Esophagus (tissue), 2 donors: Measurements from ENCODE around the gene ABCC1. TPM values are rescaled to one million over a fixed set of nuclear protein-coding genes. Genes with fewer than 3 reads are reported as not detected.
A peak's percentile ranks its signal among the peaks of the same experiment; 100 is the strongest.

ENCODE experiments used
- H3K27ac ChIP-seq, 2 donors: one replicate each; pipeline ENCODE4 v1.5.1; 2013; ENCODE audit warnings: low read depth in 2 of 2, mild to moderate bottlenecking in 2 of 2, inconsistent platforms in 1 of 2, low read length in 1 of 2, moderate library complexity in 1 of 2
- H3K27me3 ChIP-seq, 2 donors: one replicate each; pipeline ENCODE4 v1.6.1; 2013; ENCODE audit warnings: low read length in 2 of 2, control low read depth in 1 of 2, mild to moderate bottlenecking in 1 of 2; ENCODE audit not compliant: insufficient read depth in 2 of 2, control insufficient read depth in 1 of 2
- H3K36me3 ChIP-seq, 2 donors: one replicate each; pipeline ENCODE4 v1.6.1; 2013; ENCODE audit warnings: low read length in 1 of 2; ENCODE audit not compliant: control insufficient read depth in 2 of 2, insufficient read depth in 2 of 2
- H3K4me1 ChIP-seq, 2 donors: one replicate each; pipeline ENCODE4 v1.6.1; 2013; ENCODE audit warnings: low read length in 1 of 2; ENCODE audit not compliant: control insufficient read depth in 2 of 2, insufficient read depth in 2 of 2
- H3K4me3 ChIP-seq, 2 donors: one replicate each; pipeline ENCODE4 v1.5.1; 2013; ENCODE audit warnings: low read length in 2 of 2, mild to moderate bottlenecking in 2 of 2, low read depth in 1 of 2, moderate library complexity in 1 of 2
- H3K9me3 ChIP-seq, 2 donors: one replicate each; pipeline ENCODE4 v1.6.1; 2013; ENCODE audit warnings: mild to moderate bottlenecking in 2 of 2, low read depth in 1 of 2, low read length in 1 of 2, moderate library complexity in 1 of 2; ENCODE audit not compliant: control insufficient read depth in 2 of 2, insufficient read depth in 1 of 2
- WGBS, 2 donors: extraction: QIAGEN DNeasy Blood & Tissue Kit; methylation state at CpG; one replicate each; pipeline ENCODE4 v1.1.7; 2013; 5-methylcytosine and 5-hydroxymethylcytosine counted together
- polyA plus RNA-seq, 2 donors: library from polyadenylated mRNA; stranded (reverse); fragments of 200-250 nt; gene quantifications; one replicate each; pipeline ENCODE4 v1.2.3, GENCODE V29; 2013
- donor health status: healthy with polysubstance abuse.
- donor health status: Bipolar disorder and iron deficiency.

Gene ABCC1
- polyA plus RNA-seq, 2 donors: 14.8 to 21.8 TPM

DNA sequence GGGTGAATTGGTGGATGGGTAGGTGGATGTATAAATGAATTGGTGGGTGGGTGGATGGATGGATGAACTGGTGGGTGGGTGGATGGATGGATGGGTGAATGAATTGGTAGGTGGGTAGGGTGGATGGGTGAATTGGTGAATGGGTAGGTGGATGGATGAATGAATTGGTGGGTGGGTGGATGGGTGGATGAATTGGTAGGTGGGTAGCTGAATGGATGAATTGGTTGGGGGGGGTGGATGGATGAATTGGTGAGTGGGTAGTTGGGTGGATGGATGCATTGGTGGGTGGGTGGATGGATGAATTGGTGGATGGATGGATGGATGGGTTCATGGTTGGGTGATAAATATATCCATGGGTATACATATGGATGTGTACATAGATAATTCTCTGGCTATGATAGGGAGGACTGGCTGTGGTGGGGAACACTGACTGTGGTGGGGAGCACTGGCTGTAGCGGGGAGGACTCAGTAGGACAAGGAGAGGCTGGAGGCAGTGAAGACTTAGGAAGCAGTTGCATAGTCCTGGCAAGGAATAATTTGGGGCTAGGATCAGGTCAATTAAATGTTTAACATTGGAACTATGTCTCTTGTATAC is 54.4 kb downstream of the ABCC1 start:
- 0 to 44% methylated on average over 1 of the region's 1 CpG for WGBS, 2 donors
- no peaks in the 10 kb centered on the region for H3K4me1 ChIP-seq
- no peak overlapping the region for H3K27ac ChIP-seq

DNA sequence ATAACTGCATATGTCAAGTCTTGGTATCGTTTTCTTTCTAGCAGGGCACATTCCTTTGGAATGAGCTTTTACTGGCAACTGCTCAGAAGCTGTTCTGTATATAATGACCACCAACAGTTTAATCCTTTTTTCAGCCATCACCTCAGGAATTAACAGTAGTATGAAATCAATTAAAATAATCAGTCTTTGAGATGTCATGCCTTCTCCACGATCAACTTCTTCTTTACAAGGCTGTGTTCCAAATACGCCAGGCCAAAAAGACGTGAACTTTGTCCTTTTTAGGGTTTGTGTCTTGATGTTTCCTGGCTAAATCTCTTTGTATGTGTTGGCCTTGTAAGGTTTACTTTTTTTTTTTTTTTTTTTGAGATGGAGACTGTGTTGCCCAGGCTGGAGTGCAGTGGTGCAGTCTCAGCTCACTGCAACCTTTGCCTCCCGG is 54.9 kb downstream of the ABCC1 start:
- no peak overlapping the region for H3K27ac ChIP-seq
- H3K4me1 ChIP-seq: no peaks in the 10 kb centered on the region
- H3K4me3 ChIP-seq: no peak overlapping the region
- H3K36me3 ChIP-seq: peaks cover under 1 to 2% of the 10 kb centered on the region in 2 donors
- 50 to 55% methylated on average over 5 of the region's 5 CpGs for WGBS, 2 donors
- H3K9me3 ChIP-seq: no peaks in the 10 kb centered on the region
- H3K27me3 ChIP-seq: no peaks in the 10 kb centered on the region

More for the DNA sequence above, 54.4 kb downstream of the ABCC1 start:
- no peaks in the 10 kb centered on the region for H3K36me3 ChIP-seq
- H3K9me3 ChIP-seq: no peaks in the 10 kb centered on the region
- H3K27me3 ChIP-seq: no peaks in the 10 kb centered on the region
- H3K4me3 ChIP-seq: no peak overlapping the region

DNA sequence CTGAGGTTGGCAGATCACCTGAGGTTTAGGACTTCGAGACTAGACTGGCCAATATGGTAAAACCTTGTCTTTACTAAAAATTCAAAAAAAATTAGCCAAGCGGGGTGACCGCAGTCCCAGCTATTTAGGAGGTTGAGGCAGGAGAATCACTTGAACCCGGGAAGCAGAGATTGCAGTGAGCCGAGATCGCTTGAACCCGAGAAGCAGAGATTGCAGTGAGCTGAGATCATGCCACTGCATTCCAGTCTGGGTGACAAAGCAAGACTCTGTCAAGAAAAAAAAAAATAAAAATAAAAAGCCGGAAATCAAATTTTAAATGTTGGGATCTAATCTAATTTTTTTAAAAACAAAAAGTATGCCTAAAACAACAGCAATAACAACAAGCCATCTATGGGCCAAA is 56.3 kb downstream of the ABCC1 start:
- WGBS, 2 donors: 78% methylated on average over 8 of the region's 8 CpGs
- Histone ChIP-seq H3K4me3 (no peak overlapping the region), H3K9me3 (no peaks in the 10 kb centered on the region), H3K4me1 (no peaks in the 10 kb centered on the region), H3K27ac (no peak overlapping the region), H3K36me3 (peaks cover 3 to 9% of the 10 kb centered on the region in 2 donors), H3K27me3 (no peaks in the 10 kb centered on the region)

DNA sequence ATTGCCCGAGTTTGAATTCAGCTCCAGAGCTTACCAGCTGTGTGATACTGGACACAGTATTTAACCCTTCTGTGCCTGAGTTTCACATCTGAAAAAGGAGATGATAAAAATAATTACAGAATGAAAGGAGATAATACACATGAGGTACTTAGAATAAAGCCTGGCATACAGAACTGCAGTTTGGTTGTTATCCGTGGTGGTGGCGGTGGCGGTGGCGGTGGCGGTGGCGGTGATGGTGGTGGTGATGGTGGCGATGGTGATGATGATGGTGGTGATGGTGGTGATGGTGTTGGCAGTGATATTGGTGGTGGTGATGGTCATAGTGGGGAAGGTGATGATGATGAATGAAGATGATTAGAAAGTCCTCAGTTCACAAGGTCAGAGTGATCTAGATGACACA is 57.2 kb downstream of the ABCC1 start:
- H3K9me3 ChIP-seq: no peaks in the 10 kb centered on the region
- H3K36me3 ChIP-seq: peaks cover 3 to 11% of the 10 kb centered on the region in 2 donors
- no peaks in the 10 kb centered on the region for H3K27me3 ChIP-seq
- no peak overlapping the region for H3K27ac ChIP-seq
- H3K4me1 ChIP-seq: no peaks in the 10 kb centered on the region
- H3K4me3 ChIP-seq: no peak overlapping the region
- 81% methylated on average over 8 of the region's 8 CpGs for WGBS, 2 donors

DNA sequence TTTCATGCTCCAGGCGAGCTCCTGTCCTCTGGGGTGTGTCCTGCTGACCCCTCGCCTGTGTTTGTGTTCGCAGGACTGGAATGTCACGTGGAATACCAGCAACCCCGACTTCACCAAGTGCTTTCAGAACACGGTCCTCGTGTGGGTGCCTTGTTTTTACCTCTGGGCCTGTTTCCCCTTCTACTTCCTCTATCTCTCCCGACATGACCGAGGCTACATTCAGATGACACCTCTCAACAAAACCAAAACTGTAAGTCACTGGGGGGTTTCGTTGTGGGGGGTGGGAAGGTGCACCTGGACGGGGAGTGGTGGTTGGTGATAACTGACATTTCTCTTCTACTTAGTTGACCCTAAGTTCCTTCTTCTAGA is 58.3 kb downstream of the ABCC1 start:
- peaks cover 3 to 11% of the 10 kb centered on the region in 2 donors for H3K36me3 ChIP-seq
- 65 to 73% methylated on average over 11 of the region's 11 CpGs for WGBS, 2 donors
- peak overlapping the region in 1 of 2 donors; percentile 24 for H3K27ac ChIP-seq
- no peaks in the 10 kb centered on the region for H3K4me1 ChIP-seq
- H3K4me3 ChIP-seq: no peak overlapping the region
- no peaks in the 10 kb centered on the region for H3K9me3 ChIP-seq
- no peaks in the 10 kb centered on the region for H3K27me3 ChIP-seq

DNA sequence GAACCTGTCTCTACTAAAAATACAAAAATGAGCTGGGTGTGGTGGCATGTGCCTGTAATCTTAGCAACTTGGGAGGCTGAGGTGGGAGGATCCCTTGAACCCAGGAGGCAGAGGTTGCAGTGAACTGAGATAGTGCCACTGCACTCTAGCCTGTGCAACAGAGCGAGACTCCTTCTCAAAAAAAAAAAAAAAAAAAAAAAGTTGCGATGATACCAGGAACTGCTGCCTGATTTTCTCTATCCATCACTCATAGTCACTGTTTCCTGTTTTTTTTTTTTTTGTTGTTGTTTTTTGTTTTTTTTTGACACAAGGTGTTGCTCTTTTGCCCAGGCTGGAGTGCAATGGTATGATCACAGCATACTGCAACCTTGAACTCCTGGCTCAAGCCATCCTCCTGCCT is 59.2 kb downstream of the ABCC1 start:
- no peak overlapping the region for H3K27ac ChIP-seq

DNA sequence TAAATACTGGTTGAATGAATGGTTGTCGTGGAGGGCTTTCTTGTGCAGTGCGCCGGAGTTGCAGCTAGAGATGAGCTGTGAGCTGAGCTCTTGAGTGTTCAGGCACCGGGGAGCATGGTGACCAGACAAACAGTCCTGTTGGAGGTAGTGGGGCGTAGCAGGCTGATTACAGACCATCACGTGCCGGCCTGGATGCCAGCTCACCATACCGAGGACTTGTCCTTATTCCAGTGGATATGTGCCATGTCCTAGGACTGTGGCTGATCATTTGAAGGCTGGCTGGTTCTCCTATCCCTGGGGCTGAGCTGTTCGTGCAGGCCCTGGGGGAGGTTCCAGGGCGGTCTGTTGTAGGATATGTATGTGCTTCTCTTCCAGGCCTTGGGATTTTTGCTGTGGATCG is 60.0 kb downstream of the ABCC1 start:
- Histone ChIP-seq H3K4me3 (no peak overlapping the region), H3K9me3 (no peaks in the 10 kb centered on the region), H3K27ac (peak overlapping the region in 1 of 2 donors; percentile 46), H3K4me1 (no peaks in the 10 kb centered on the region), H3K36me3 (peaks cover 7 to 14% of the 10 kb centered on the region in 2 donors), H3K27me3 (no peaks in the 10 kb centered on the region)
- 82 to 87% methylated on average over 11 of the region's 11 CpGs for WGBS, 2 donors

More for the DNA sequence above, 59.2 kb downstream of the ABCC1 start:
- H3K9me3 ChIP-seq: no peaks in the 10 kb centered on the region
- peaks cover 5 to 14% of the 10 kb centered on the region in 2 donors for H3K36me3 ChIP-seq
- H3K4me1 ChIP-seq: no peaks in the 10 kb centered on the region
- no peak overlapping the region for H3K4me3 ChIP-seq
- 86 to 90% methylated on average over 2 of the region's 2 CpGs for WGBS, 2 donors
- no peaks in the 10 kb centered on the region for H3K27me3 ChIP-seq

DNA sequence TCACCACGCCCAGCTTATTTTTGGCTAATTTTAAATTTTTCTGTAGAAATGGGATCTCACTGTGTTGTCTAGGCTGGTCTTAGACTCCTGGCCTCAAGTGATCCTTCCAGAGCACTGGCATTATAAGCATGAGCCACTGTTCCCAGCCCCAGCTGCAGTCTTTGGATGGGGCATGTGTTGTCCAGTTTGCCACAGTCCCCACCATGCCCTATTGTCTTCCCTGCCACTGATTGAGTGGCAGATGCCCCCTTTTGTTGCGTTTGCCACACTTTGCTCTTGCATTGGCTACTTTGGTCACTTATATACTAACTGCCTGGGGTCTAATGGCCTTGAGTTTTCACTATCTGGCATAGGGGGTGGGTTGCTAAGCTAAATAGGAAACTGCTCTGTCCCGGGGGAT is 60.8 kb downstream of the ABCC1 start:
- Histone ChIP-seq H3K4me3 (no peak overlapping the region), H3K27me3 (no peaks in the 10 kb centered on the region), H3K36me3 (peaks cover 7 to 18% of the 10 kb centered on the region in 2 donors), H3K27ac (no peak overlapping the region), H3K4me1 (no peaks in the 10 kb centered on the region), H3K9me3 (no peaks in the 10 kb centered on the region)
- WGBS, 2 donors: 93 to 98% methylated on average over 3 of the region's 3 CpGs

DNA sequence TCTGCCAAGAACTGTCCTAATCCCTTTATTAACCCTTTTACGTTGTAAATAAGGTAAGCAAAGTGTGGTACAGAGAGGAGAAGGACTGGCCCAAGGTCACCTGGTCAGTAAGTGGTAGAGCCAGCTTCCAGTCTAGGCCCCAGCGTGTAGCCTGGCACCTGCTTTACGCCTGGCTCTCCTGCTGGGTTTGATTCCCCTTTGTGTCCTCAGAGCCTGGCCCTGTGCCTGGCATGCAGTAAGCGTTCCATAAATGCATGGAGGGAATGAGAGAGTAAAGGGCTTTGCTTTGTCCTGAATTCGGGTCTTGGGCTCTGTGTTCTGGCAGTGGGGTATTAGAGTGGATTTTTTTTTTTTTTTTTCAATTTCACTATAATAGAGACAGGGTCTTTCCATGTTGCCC is 62.7 kb downstream of the ABCC1 start:
- Histone ChIP-seq H3K27ac (no peak overlapping the region), H3K27me3 (no peaks in the 10 kb centered on the region), H3K4me1 (no peaks in the 10 kb centered on the region), H3K9me3 (no peaks in the 10 kb centered on the region), H3K4me3 (no peak overlapping the region), H3K36me3 (peaks cover 7 to 23% of the 10 kb centered on the region in 2 donors)
- 93 to 94% methylated on average over 5 of the region's 5 CpGs for WGBS, 2 donors

DNA sequence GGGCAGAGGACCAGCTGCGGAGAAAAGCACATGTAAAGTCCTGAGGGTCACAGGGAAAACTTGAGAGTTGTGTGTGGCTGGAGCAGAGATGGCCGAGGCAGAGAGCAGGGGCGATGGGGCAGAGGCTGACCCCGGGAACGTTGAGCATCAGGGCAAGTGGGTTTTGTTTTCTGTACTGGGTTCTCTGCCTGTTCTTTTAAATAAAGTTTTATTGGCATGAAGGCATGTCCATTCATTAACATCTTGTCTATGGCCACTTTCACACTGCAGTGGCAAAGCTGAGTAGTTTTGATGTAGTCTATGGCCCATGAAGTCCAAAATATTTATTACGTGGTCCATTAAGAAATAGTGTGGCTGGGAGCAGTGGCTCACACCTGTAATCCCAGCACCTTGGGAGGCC is 64.4 kb downstream of the ABCC1 start:
- no peaks in the 10 kb centered on the region for H3K4me1 ChIP-seq
- H3K4me3 ChIP-seq: no peak overlapping the region
- H3K9me3 ChIP-seq: no peaks in the 10 kb centered on the region
- H3K27ac ChIP-seq: no peak overlapping the region
- WGBS, 2 donors: 88 to 97% methylated on average over 6 of the region's 6 CpGs
- no peaks in the 10 kb centered on the region for H3K27me3 ChIP-seq
- peaks cover 7 to 23% of the 10 kb centered on the region in 2 donors for H3K36me3 ChIP-seq
